Nephron progenitor cell (in vitro differentiated cells): ENCODE results near the gene KRT15.

Experiments used
- DNase-seq: peaks from one replicate; pipeline ENCODE4 v3.0.0; 2021
- H3K27ac Mint-ChIP-seq: 2 replicates; pipeline ENCODE4 v1.8.0; 2021; ENCODE audit warnings: mild to moderate bottlenecking, moderate library complexity, mixed read lengths
- H3K27me3 Mint-ChIP-seq: 2 replicates; pipeline ENCODE4 v1.8.0; 2021; ENCODE audit warnings: mild to moderate bottlenecking, low read depth, mixed read lengths; ENCODE audit not compliant: poor library complexity
- H3K36me3 Mint-ChIP-seq: 2 replicates; pipeline ENCODE4 v1.8.0; 2021; ENCODE audit warnings: low read depth, mixed read lengths
- H3K4me1 Mint-ChIP-seq: 2 replicates; pipeline ENCODE4 v1.8.0; 2021; ENCODE audit warnings: mixed read lengths
- H3K4me3 Mint-ChIP-seq: 2 replicates; pipeline ENCODE4 v1.8.0; 2021; ENCODE audit warnings: mild to moderate bottlenecking, moderate library complexity, mixed read lengths
- H3K9me3 Mint-ChIP-seq: 2 replicates; pipeline ENCODE4 v1.8.0; 2021; ENCODE audit warnings: mild to moderate bottlenecking, moderate library complexity, mixed read lengths
- CTCF ChIP-seq: fragments of 200-600 bp; sonication (generic); IDR thresholded peaks from 2 replicates; pipeline ENCODE4 v1.5.0; 2021; ENCODE audit warnings: antibody characterized with exemption

KRT15 gene

GRCh38 chr17:41475421-41475820 is 43.3 kb downstream of the KRT15 start:
- no peak overlapping the region for H3K27ac Mint-ChIP-seq
- peaks cover 25% of the 10 kb centered on the region for H3K9me3 Mint-ChIP-seq
- no peak overlapping the region for H3K4me3 Mint-ChIP-seq
- H3K27me3 Mint-ChIP-seq: peaks cover 17% of the 10 kb centered on the region
- TF ChIP-seq CTCF: no peak
- H3K36me3 Mint-ChIP-seq: no peaks in the 10 kb centered on the region
- no peak for DNase-seq
- no peaks in the 10 kb centered on the region for H3K4me1 Mint-ChIP-seq

DNA sequence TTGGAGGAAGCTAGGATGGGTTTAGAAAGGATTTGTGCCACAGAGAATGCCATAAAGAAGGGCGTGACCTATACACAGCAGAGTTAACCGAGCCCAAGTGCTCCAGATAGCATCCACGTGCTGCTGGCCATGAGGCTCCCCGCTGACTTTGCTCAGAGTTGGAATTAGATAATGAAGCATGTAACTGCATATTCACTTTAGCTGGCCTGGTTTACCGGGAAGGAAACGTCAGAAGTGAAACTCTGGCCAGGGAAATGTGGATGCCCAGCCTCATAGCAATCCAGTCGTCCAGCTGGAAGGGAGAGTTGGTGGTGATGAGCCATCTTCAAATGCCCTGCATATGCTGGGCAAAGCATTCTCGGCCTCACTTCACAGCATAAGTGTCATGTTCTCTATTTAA is 43.8 kb downstream of the KRT15 start:
- Mint-ChIP-seq H3K9me3 (peaks cover 25% of the 10 kb centered on the region), H3K4me3 (no peak overlapping the region), H3K36me3 (no peaks in the 10 kb centered on the region), H3K4me1 (no peaks in the 10 kb centered on the region), H3K27ac (no peak overlapping the region), H3K27me3 (peaks cover 14% of the 10 kb centered on the region)
- TF ChIP-seq CTCF: no peak
- no peak for DNase-seq

GRCh38 chr17:41468346-41468745 is 50.3 kb downstream of the KRT15 start:
- no peak for DNase-seq
- Mint-ChIP-seq H3K27ac (no peak overlapping the region), H3K27me3 (peaks cover 11% of the 10 kb centered on the region), H3K4me3 (no peak overlapping the region), H3K4me1 (no peaks in the 10 kb centered on the region), H3K36me3 (no peaks in the 10 kb centered on the region), H3K9me3 (peaks cover 37% of the 10 kb centered on the region)
- TF ChIP-seq CTCF: no peak

DNA sequence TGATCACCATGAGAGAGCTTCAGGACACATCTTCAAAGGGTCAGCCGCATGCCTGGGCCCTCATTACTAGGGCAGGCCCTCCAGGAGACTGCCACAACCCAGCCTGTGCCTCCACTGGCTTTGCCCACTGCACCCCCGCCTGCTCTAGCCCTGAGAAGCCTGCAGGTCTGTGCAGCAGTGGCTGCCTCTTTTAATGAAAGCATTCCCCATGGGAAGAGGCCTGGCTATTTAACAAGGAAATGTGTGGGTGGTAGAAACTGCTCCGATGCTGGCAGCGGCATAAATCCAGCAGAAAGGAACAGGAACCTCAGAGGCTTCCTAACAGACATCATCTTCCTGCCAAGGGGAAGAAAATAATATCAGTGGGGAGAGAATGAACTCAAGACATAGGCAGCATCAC is 51.1 kb downstream of the KRT15 start:
- no peak for TF ChIP-seq CTCF
- H3K4me1 Mint-ChIP-seq: no peaks in the 10 kb centered on the region

DNA sequence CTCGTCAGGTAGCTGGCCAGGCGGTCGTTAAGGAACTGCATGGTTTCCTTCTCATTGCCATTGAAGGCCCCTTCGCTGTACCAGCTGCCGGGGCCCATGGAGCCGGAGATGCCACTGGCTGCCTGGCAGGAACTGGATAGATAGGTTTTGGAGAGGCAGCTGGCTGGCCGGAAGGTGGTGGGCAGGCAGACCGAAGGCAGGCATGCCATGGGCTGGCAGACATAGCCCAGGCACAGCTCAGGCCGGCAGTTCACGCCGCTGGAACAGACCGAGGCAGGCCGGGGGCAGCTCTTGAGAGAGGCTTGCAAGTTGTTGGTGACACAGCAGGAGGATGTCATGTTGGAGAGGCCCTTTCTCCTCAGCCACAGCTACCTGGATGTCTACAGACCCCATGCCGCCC is 51.7 kb downstream of the KRT15 start, which contains the start of gene KRT32:
KRT32 (minus strand) TSS at position 399 of the 400 bp plus-strand sequence; CDS start at position 338, 61 bp downstream.
- DNase-seq: no peak
- H3K9me3 Mint-ChIP-seq: peaks cover 29% of the 10 kb centered on the region
- H3K27ac Mint-ChIP-seq: no peak within 1 kb of the TSS
- no peak for TF ChIP-seq CTCF
- no peak within 1 kb of the TSS for H3K4me3 Mint-ChIP-seq
- H3K36me3 Mint-ChIP-seq: no peaks in the 10 kb centered on the region
- no peaks in the 10 kb centered on the region for H3K4me1 Mint-ChIP-seq
- H3K27me3 Mint-ChIP-seq: peaks cover 10% of the 10 kb centered on the region

More for the DNA sequence above, 51.1 kb downstream of the KRT15 start:
- Mint-ChIP-seq H3K27ac (no peak overlapping the region), H3K36me3 (no peaks in the 10 kb centered on the region), H3K27me3 (peaks cover 10% of the 10 kb centered on the region), H3K9me3 (peaks cover 32% of the 10 kb centered on the region), H3K4me3 (no peak overlapping the region)
- no peak for DNase-seq

DNA sequence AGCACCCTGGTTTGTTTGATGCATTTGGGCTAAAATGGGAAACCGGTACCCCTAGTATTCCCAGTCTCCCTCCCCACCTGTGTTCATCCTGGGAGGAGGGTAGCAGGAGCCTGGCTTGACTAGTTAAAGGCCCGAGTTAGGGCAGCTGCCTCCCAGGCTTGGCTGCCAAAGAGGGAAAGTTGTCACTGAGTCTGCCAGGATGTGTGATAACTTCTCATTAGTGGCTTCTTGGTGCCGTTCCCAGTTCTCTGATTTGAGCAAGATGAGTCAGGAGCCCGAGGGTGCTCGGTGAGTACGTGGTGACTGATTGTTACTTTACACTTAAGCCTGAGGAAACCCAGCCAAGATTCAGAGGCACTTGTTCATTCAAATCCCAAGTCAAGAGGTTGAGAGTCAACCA is 54.0 kb downstream of the KRT15 start:
- H3K27ac Mint-ChIP-seq: no peak overlapping the region
- no peaks in the 10 kb centered on the region for H3K36me3 Mint-ChIP-seq

More for the DNA sequence above, 54.0 kb downstream of the KRT15 start:
- H3K4me1 Mint-ChIP-seq: peaks cover 4% of the 10 kb centered on the region
- no peak for DNase-seq
- no peak for TF ChIP-seq CTCF
- H3K27me3 Mint-ChIP-seq: peaks cover 14% of the 10 kb centered on the region
- H3K9me3 Mint-ChIP-seq: peaks cover 17% of the 10 kb centered on the region
- H3K4me3 Mint-ChIP-seq: no peak overlapping the region
